ENCODE results near the gene JAG1. TPM values are rescaled to one million over a fixed set of nuclear protein-coding genes. Genes with fewer than 3 reads are reported as not detected.
A peak's percentile ranks its signal among the peaks of the same experiment; 100 is the strongest.

Gene JAG1
- total and polyA plus RNA-seq, 2 donors (not counting 3 experiments of a cell fraction or from before 2014, with no cell fraction given), result 19.7 to 37.0 TPM

DNA sequence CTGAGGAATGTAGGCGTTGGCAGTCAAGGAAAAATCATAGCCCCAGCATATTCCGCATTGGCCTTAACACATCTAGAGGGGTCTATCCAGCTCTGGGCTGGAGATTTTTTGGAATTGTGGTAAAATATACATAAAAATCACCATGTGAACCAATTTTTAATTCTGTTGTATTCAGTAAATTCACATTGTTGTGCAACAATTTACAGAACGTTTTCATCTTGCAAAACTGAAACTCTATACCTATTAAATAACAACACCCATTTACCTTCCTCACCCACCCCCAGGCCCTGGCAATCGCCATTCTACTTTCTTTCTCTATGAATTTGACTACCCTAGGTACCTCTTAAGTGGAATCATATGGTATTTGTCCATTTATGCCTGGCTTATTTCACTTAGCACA, 6.8 kb upstream of the JAG1 start:
- Histone ChIP-seq H3K27ac (ENCODE audit: insufficient read depth, low read depth, low read length) (no peak overlapping the region), H2AFZ (ENCODE audit: low read depth, low read length) (no peak overlapping the region), H3K27me3 (ENCODE audit: control insufficient read depth in 2 of 2, insufficient read depth in 2 of 2, low read length in 2 of 2) (no peaks in the 10 kb centered on the region), H3K4me3 (replicated peaks in 1 of 3; ENCODE audit: insufficient read depth in 1 of 3, low read depth in 1 of 3, low read length in 3 of 3) (no peak overlapping the region), H3K4me1 (ENCODE audit: control insufficient read depth, extremely low read depth, insufficient read depth, low read length) (peaks cover 8% of the 10 kb centered on the region), H3K9me1 (replicated peaks; ENCODE audit: control insufficient read depth, extremely low read depth, insufficient read depth, low read length) (no peaks in the 10 kb centered on the region), H3K9ac (replicated peaks; ENCODE audit: extremely low read depth, insufficient read depth, low read length) (no peak overlapping the region), H4K20me1 (replicated peaks; ENCODE audit: control insufficient read depth, extremely low read depth, insufficient read depth, low read length) (no peaks in the 10 kb centered on the region), H3K79me2 (ENCODE audit: control insufficient read depth, insufficient read depth, low read length) (no peaks in the 10 kb centered on the region), H3K36me3 (ENCODE audit: control insufficient read depth in 2 of 2, extremely low read depth in 1 of 2, insufficient read depth in 2 of 2, low read length in 2 of 2) (no peaks in the 10 kb centered on the region), H3K9me3 (replicated peaks; ENCODE audit: control insufficient read depth, insufficient read depth, low read length) (no peaks in the 10 kb centered on the region), H3K4me2 (ENCODE audit: insufficient read depth, low read length) (no peak overlapping the region)
- FAIRE-seq, result no peak
- POLR2A ChIA-PET, result no interaction called here
- no TSS peak for BruUV-seq (replicated peaks)
- dilution Hi-C loops (cut with MboI; ENCODE audit: extremely low pct_ligation_motif_present, low sequenced_read_pairs), result no loop called here
- CTCF ChIA-PET, result no interaction called here
- DNase-seq (ENCODE audit: low read depth, low spot score), result no peak
- intact Hi-C loops (cut with micrococcal nuclease), result no loop called here
- TF ChIP-seq FOS (IDR thresholded peaks at IDR 0.05; ENCODE audit: borderline replicate concordance, insufficient read depth, low read length), result no peak
- TF ChIP-seq EZH2 (IDR thresholded peaks at IDR 0.05; ENCODE audit: borderline replicate concordance, low read depth, low read length, severe bottlenecking), result no peak
- no peak for TF ChIP-seq POLR2A (IDR thresholded peaks at IDR 0.05; ENCODE audit: low read depth, low read length)
- TF ChIP-seq, protein P1, sequence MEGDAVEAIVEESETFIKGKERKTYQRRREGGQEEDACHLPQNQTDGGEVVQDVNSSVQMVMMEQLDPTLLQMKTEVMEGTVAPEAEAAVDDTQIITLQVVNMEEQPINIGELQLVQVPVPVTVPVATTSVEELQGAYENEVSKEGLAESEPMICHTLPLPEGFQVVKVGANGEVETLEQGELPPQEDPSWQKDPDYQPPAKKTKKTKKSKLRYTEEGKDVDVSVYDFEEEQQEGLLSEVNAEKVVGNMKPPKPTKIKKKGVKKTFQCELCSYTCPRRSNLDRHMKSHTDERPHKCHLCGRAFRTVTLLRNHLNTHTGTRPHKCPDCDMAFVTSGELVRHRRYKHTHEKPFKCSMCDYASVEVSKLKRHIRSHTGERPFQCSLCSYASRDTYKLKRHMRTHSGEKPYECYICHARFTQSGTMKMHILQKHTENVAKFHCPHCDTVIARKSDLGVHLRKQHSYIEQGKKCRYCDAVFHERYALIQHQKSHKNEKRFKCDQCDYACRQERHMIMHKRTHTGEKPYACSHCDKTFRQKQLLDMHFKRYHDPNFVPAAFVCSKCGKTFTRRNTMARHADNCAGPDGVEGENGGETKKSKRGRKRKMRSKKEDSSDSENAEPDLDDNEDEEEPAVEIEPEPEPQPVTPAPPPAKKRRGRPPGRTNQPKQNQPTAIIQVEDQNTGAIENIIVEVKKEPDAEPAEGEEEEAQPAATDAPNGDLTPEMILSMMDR (IDR thresholded peaks at IDR 0.05; ENCODE audit: extremely low read depth in 1 of 2, insufficient read depth in 1 of 2, low read depth in 1 of 2, low read length in 2 of 2), result no peak

DNA sequence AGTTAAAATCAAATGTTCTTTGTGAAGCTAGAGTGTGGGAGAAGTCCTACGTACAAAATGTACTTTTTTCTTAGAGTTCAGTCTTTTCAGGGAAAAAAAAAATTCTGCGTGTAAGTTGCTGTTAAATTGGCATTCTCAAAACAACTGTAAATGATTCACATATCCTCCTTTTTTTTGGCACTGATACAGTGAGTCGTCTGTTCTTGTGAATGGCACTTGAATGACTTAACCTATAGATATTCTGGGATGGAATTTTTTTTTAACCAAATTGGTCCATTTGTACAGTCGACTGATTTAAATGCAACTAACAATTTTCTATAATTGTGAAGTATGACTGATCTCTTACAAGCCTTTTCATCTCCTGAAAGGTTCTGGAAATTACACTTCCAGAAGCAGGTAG, 5.5 kb upstream of the JAG1 start:
- H3K9me1 ChIP-seq (replicated peaks; ENCODE audit: control insufficient read depth, extremely low read depth, insufficient read depth, low read length), result no peaks in the 10 kb centered on the region
- no TSS peak for BruUV-seq (replicated peaks)
- intact Hi-C loops (cut with micrococcal nuclease), result no loop called here

More for the DNA sequence above, 5.5 kb upstream of the JAG1 start:
- H3K9ac ChIP-seq (replicated peaks; ENCODE audit: extremely low read depth, insufficient read depth, low read length), result no peak overlapping the region
- ChIA-PET CTCF (no interaction called here), POLR2A (no interaction called here)
- no peaks in the 10 kb centered on the region for H3K9me3 ChIP-seq (replicated peaks; ENCODE audit: control insufficient read depth, insufficient read depth, low read length)
- DNase-seq (ENCODE audit: low read depth, low spot score) (peak; percentile 48), FAIRE-seq (peak; percentile 71)
- H3K4me2 ChIP-seq (ENCODE audit: insufficient read depth, low read length), result no peak overlapping the region
- no peak overlapping the region for H3K27ac ChIP-seq (ENCODE audit: insufficient read depth, low read depth, low read length)
- TF ChIP-seq POLR2AphosphoS5 (IDR thresholded peaks at IDR 0.05; ENCODE audit: insufficient read depth, low read depth, low read length) (no peak), FOS (IDR thresholded peaks at IDR 0.05; ENCODE audit: borderline replicate concordance, insufficient read depth, low read length) (peak; percentile 37)
- H3K79me2 ChIP-seq (ENCODE audit: control insufficient read depth, insufficient read depth, low read length), result no peaks in the 10 kb centered on the region
- H3K4me3 ChIP-seq (replicated peaks in 1 of 3; ENCODE audit: insufficient read depth in 1 of 3, low read depth in 1 of 3, low read length in 3 of 3), result no peak overlapping the region
- H3K27me3 ChIP-seq (ENCODE audit: control insufficient read depth in 2 of 2, insufficient read depth in 2 of 2, low read length in 2 of 2), result no peaks in the 10 kb centered on the region
- H3K4me1 ChIP-seq (ENCODE audit: control insufficient read depth, extremely low read depth, insufficient read depth, low read length), result peaks cover 14% of the 10 kb centered on the region
- no peaks in the 10 kb centered on the region for H3K36me3 ChIP-seq (ENCODE audit: control insufficient read depth in 2 of 2, extremely low read depth in 1 of 2, insufficient read depth in 2 of 2, low read length in 2 of 2)
- dilution Hi-C loops (cut with MboI; ENCODE audit: extremely low pct_ligation_motif_present, low sequenced_read_pairs), result no loop called here
- H4K20me1 ChIP-seq (replicated peaks; ENCODE audit: control insufficient read depth, extremely low read depth, insufficient read depth, low read length), result no peaks in the 10 kb centered on the region
- no peak overlapping the region for H2AFZ ChIP-seq (ENCODE audit: low read depth, low read length)

All from endothelial cell of umbilical vein (primary cell).